Head of caudate nucleus (tissue), 42 donors: ENCODE results near the gene ZDHHC7.
A peak's percentile ranks its signal among the peaks of the same experiment; 100 is the strongest.

Experiments
- DNase-seq, 42 donors: peaks; one replicate each; pipeline versions ENCODE4 v3.0.0 to v3.0.0-alpha.2; 2020 to 2021; ENCODE audit warnings: mixed read lengths in 7 of 42
- intact Hi-C: fragments of 100-400 bp; cut with DNase I; formaldehyde crosslinking; loops from one replicate; pipeline ENCODE4 v1.15.0; 2022

ZDHHC7 gene

GRCh38 chr16:84930298-84931106 is 80.8 kb downstream of the ZDHHC7 start:
- no peak for DNase-seq

GRCh38 chr16:84929421-84930297 is 81.7 kb downstream of the ZDHHC7 start:
- intact Hi-C loops: no loop called here
- no peak for DNase-seq

More at GRCh38 chr16:84930298-84931106, 80.8 kb downstream of the ZDHHC7 start:
- intact Hi-C loops: no loop called here

- DNase-seq: peak in 1 of 42 donors; percentile 52
- intact Hi-C loops: no loop called here
These were observed 82.5 kb downstream of the ZDHHC7 start for GRCh38 chr16:84928679-84929420.

- DNase-seq: no peak
- intact Hi-C loops: no loop called here
These were observed 83.4 kb downstream of the ZDHHC7 start for GRCh38 chr16:84927621-84928591.

GRCh38 chr16:84926462-84926861 is 84.9 kb downstream of the ZDHHC7 start:
- DNase-seq: no peak
- intact Hi-C loops: no loop called here

- DNase-seq: no peak
- intact Hi-C loops: no loop called here
These were observed 85.5 kb downstream of the ZDHHC7 start for GRCh38 chr16:84925773-84926372.

GRCh38 chr16:84925092-84925772 is 86.1 kb downstream of the ZDHHC7 start:
- intact Hi-C loops: no loop called here
- DNase-seq: peak in 35 of 42 donors; percentile 31 to 86 (median 63)

- DNase-seq: no peak
- intact Hi-C loops: no loop called here
These were observed 86.8 kb downstream of the ZDHHC7 start for GRCh38 chr16:84924331-84925091.
